ENCODE results near the gene UCK2.

UCK2 gene

DNA sequence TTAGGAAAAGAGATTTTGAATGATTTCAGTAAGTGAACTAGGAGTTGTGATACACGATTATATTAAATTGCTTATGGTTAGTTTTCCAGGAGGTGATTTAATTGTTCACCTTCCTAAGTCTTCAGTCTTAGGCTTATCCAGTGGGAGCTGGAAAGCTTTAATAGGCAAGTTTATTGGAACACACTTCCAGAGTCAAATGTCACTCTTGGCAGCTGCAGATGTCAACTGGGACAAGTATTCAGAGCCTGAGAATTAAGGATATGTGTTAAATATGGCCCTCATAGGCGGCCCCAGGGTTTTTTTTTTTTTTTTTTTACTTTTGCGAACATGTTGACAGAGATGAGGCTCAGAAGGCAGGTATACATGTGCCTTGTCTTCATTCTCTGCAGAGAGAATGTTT is 29.2 kb downstream of the UCK2 start:
- DNase-seq, result no peak

DNA sequence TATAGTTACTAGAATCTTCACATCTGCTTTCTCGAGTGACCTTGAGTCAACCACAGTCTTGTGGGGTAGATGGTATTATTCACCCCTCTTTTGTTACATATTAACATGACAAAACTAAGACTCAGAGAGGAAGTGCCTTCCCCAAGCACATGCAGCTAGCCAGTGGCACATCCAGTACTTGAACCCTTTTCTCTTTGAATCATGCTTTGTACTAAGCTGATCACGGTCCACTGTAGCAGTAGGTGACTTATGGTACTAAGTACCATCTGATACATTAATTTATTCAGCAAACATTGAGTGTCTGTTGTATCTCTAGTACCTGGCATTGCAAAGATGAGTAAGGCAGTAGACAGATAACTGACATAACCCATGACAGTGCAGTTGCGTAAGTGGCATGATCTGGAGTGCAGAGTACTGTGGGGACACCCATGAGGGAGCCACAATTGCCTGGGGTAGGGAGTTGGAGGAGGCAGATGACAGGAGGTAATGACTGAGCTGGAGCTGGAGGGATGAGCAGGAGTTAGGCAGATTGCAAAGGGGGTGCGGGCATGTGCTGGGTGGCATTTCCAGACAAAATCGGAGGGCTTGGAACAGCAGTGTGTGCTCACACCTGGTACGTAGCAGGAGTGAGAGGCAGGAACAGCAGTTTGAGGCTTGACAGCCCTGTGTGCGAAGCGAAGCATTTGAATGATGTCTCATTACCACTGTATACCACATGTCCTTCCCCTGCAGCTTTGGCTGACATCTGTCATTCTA is 29.8 kb downstream of the UCK2 start:
- DNase-seq, result no peak

DNA sequence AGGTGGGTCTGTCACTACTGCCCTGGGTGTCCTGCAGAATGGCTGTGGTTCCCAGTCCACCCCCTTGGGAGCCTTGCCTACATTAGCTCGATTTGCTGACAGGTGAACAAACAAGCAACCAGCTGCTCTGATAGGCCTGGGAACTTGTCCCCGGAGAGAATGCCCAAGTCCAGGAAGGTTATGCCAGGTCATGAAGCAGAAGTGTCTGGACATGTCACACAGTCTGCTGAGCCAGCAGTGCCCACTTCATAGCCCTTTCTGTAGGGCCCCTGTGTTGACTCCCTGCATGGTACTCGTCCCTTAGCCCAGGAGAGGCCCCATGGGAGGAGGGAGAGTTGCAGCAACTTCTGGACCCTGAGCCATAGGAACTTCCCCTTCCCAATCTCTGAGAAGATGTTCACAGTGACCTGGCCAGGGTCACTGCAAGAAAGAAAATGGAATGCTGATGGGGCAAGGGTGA is 31.0 kb downstream of the UCK2 start:
- DNase-seq, result no peak

DNA sequence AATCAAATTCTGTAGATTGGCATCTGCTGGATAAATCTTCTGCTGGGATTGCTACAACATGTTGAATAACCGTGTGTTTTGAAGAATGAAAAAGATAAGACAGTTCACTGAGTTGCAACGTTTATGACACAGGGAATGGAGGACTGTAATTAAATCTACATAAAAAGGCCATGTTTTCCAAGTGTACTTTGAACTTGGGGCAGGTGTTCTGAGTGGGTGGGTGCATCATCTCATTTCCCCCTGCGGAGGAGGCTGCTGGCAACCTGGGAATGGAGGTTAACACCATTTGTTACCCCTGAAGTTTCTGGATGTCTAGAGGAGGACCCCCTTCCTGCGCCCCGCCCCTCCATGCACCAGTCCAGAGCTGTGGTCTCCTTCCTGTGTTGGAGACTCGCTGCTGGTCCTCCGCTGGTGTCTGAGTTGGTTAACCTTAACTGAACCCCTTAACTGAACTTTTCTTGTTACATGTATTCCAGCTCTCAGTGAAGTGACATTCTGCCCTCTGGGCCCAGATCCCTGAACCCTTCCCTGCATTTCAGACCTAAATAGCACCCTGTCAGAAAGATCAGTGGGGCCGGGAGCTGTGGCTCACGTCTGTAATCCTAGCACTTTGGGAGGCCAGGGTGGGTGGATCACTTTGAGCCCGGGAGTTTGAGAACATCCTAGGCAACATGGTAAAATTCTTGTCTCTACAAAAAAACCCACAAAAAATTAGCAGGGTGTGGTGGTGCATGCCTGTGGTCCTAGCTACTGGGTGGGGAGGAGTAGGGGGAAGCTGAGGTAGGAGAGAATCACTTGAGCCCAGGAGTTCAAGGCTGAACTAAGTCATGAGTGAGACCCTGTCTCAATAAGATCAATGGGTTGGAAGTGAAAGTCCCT is 31.8 kb downstream of the UCK2 start:
- DNase-seq, result no peak

DNA sequence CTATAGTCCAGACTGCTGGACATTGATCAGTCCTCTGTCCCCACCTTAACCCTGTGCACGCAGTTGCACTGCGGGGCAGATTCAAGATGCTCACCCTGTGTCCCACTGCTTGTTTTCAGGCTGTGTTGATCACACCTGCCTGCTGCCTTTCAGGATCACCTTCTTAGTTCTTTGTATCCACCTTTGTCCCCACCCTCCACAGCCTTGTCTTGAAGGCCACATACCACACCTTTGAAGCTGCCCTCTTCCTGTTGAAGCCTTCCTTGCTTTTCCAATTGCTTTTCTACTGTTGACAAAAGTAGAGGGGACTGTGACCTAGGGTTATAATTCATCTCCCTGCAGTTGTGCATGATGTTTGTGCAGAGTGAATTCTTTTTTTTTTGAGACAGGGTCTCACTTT is 32.7 kb downstream of the UCK2 start:
- no peak for DNase-seq

DNA sequence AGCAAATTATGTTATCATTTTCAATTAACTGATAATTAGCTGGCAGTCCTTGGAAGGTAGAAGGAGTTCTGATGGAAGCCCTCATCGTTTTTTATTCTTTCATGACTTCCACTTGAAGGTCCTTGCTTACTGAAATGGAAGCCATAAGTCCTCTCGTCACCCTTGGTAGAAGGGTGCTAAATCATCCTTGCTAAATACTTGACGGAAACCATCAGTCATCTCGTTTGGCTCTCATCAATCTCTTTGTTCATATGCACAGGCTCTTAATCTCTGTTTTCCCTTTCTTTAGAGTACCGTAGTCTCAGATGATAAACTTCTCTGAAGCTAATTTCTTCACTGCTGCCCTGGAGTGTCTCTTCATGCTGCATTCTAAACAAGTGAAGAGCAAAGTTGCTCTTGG is 34.5 kb downstream of the UCK2 start:
- DNase-seq, result no peak

DNA sequence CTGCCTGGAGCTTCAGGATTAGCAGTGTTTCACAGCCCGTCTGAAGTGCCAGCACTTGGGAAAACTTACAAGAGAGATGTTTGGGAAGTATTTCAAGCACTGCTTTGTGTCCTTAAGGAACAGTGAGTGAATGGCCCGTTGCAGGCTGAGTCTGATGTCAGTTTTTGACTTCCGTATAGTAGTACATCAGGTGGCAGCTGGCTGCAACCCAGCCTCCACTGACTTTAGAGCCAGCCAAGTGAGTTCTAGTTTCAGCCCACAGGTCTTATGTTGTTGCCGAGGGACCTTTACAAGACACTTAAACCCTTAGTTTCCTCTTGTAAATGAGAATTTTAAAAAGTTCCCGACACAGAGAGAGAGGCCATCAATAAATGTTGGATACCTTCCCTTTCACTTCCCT is 35.0 kb downstream of the UCK2 start:
- no peak for DNase-seq

DNA sequence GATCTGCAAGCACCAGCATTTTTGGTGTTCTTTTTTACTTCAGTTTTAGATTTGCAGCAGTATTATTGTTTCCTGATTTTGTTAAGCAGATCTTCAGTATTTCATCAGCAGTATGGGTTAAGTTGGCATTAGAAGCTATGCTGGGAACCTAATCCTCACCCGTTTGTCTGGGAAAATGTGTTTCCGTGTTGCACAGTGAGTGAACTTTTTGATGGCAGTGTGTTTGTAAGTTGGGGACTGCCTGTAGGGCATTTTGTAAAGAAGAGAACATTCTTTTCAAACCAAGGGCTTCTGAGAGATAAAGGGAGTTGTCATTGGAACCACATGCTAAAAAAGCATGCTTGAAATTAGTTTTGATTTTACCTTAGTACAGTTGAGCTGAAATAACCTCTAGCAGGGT is 35.9 kb downstream of the UCK2 start:
- DNase-seq, result no peak

DNA sequence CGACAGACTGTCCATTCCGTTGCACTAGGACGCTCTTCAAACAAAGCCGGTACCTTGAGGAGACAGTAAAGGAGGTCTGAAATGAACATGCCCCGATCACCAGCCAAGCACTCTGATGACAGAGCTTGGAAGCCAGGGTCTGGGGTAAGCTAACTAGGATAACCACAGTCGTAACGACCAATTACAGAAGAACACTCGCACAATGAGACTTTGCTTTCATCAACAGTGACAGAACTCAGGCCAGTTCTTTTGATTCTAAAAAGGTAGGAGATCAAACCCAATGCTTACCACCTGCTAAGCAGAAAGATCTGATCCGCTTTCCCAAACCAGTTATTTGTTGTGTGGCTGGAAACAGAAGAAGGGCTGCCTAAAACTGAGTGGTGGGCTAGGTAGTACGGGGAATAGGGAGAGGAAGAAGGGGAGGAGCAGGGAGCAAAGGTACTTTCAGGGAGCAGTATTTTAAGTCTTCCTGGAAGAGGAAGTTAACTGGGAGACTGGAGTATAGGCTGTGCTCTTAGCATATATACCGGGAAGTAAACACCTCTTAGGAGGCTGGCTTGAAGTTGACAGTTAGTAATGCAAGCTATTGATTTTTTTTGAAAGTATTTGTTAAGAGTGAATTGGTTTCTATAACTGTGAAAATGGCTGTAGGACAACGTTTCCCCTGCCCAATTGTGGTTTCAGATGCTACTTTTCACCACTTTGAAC is 38.4 kb downstream of the UCK2 start:
- DNase-seq, result no peak

DNA sequence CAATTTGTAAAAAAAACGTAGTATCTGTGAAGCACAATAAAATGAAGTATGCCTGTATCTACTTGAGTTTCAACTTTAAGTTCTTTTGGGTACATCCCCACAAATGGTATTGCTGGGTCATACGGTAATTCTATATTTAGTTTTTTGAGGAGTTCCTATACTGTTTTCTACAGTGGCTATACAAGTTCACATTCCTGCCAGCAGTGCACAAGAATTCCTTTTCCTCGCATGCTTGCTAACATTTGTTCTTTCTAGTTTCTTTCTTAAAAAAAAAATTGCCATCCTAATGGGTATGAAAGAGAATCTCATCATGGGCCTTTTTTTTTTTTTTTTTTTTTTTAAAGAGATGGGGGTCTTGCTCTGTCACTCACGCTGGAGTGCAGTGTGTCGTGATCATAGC is 41.9 kb downstream of the UCK2 start:
- no peak for DNase-seq

DNA sequence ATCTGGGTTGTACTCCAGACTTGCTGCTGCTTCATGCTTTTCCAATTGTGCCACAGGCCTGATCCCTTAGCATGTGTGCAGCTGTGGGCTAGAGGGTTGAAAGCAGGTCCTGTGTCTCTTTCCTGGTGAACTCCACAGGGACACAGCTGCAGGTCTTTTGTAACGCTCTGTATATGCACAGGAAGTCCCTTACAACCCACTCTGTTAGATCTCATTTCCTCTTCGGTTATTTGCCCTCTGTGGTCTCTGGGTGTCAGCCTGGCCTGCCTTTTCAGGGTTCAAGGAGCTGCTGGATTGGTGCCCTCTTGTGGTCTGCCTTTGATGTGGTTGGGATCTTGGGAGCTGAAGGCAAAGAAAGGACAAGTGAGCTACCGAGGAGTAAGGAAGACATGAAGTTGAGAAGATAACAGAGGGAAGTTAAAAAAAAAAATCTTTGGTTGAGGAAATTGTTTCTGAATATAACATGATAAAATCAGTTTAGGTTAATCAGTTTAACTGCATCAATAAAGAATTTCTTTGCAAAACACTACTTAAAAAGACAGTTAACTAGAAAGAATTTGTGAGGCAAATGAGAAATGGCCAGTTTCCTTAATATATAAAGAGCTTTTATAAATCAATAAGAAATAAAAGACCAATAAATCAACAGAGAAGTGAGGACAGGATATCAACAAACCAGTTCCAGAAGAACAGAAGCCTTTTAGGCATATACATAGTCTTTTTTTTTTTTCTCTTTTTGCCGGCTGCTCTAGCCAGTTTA is 44.1 kb downstream of the UCK2 start:
- DNase-seq, result no peak

DNA sequence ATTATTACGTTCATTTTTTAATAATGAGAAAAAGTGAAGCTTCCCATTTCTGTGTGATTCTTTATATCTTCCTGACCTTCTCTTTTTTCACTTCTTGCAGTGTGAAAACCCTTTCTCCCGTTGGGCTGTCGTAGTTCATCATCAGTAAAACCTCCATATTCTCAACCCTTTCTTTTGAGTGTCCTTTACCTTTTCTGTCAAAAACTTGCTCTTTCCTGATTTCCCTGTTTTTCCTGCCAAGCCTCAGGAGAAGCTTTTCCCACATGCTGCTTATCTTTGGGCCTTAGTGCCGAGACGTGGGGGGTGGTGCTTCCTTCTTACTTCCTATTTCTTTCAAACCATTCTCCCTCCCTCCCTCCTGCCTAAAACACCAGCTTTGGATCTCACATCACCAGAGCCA is 46.1 kb downstream of the UCK2 start:
- DNase-seq, result no peak

DNA sequence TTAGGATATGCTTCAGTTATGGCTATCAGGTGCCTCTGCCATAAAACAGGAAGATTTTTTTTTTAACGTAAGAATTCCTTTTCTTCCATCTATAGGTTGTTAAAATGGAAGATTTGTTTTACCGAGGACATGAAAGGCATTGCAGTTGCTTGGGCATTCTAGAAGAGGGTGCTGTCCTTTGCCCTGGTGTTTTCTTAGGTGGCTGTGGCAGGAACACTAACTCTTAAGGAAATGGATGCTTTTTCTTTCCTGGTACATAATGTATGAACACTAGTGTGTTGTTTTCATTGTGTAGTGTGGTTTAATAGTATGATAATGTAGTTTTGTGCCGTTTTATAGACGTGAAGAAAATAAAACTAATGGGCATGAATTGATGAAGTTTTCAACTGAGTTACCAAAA is 47.2 kb downstream of the UCK2 start:
- no peak for DNase-seq

DNA sequence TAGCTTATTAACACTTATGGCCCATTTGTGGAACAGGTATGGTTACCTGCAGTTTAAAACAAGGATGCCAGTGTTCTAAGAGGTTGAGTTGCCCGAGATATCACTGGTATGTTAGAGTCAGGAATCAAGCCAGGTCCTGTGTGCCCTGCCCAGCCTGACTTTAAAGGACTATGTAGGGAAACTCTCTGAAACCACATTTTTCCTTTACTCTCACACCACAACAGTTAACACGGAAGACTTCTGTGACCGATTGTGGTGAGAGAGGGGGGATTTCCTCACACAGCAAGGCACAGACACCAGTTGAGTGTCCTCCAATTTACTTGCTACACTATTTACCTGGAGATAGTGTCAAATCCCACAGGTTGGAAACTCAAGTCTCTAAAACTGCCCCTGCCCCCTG is 47.8 kb downstream of the UCK2 start:
- DNase-seq, result no peak

DNA sequence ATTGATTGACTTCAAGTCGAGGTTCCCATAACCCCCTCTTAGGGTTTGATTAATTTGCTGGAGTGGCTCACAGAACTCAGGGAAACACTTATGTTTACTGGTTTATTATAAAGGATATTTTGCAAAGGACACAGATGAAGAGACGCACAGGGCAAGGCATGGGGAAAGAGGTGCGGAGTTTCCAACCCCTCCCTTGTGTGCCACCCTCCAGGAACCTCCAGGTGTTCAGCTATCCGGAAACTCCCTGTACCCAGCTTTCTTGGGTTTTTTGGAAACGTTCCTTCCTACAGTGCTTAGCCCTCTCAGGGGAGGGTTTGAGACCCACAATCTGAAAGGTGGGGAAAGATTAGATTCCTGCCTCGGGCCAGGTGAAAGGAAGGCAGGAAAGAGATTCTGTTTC is 48.2 kb downstream of the UCK2 start:
- no peak for DNase-seq

DNA sequence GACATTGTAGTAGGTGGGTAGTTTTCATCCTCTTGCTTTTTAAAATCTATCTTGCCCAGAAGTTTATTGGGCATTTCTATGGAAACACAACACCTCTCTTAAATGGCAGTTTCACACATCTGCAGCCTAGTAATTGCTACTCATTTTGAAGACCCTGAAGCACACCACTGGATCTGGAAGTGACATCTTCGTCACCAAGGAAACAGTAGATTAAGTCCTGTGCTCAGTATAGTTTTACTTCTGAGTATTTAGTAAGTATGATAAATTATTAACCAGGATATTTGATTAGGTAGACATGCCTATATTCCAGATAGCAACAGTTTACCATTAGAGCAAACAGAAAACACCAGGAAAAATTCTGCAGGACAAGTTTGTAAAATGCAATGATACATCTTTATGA is 48.7 kb downstream of the UCK2 start:
- no peak for DNase-seq

DNA sequence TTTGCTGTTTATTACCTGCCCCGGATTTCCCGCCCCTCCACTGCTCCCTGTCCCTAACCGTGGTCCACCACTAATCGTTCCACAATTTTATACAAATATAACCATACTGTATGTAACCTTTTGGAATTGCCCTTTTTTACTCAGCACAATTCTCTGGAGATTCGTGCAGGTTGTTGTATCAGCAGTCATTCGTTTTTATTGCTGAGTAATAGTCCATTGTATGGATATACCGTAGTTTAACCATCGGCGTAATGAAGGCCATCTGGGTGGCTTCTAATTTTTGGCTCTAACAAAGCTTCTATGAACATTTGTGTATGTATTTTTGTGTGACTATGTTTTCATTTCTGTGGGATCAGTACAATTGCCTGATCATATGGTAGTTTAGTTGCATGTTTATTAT is 50.0 kb downstream of the UCK2 start:
- DNase-seq, result no peak

DNA sequence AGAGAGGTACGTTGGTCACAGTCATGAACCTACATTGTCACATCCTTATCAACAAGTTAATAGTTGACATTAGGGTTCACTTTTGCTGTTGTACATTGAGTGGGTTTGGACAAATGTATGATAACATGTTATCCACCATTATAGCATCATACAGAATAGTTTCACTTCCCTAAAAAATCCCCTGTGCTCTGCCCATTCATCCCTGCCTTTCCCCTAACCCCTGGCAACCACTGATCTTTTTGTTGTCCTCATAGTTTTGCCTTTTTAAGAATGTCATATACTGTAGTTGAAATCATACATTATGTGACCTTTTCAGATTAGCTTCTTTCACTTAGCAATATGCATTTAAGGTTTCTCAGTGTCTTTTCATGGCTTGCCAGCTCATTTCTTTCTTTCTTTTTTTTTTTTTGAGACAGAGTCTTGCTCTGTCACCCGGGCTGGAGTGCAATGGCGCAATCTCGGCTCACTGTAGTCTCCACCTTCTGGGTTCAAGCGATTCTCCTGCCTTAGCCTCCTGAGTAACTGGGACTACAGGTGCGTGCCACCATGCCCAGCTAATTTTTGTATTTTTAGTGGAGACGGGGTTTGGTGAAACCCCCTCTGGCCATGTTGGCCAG is 50.6 kb downstream of the UCK2 start:
- DNase-seq, result no peak

DNA sequence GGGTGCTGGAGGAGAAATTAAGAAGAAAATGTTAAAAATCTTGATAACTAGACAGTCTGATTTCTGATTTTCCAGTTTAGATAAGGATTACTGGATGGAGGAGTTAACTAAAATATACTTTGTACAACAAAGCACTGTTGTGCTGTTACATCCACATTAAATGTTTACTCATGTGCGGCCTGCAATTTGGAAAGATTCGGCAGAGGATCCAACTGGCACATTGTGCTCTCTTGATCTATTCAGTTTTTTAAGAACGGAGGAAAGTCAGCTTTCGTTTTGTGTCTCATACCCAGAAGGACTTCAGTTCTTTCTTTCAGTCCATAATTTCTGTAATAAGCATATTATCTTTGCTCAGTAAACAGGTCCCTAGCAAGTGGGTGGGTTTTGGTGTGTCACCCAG is 52.5 kb downstream of the UCK2 start:
- no peak for DNase-seq

DNA sequence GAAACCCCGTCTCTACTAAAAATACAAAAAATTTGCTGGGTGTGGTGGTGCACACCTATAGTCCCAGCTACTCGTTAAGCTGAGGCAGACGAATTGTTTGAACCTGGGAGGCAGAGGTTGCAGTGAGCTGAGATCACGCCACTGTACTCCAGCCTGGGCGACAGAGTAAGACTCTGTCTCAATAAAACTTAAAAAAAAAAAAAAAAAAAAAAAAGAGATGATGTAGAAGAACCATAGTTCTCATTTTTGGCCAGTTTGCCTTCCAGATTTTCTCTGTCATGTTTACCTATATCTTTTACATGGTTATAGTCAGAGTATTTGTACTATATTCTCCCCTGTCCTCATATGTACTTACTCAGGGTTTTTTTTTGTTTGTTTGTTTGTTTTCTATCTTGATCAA is 53.6 kb downstream of the UCK2 start:
- DNase-seq, result no peak

DNA sequence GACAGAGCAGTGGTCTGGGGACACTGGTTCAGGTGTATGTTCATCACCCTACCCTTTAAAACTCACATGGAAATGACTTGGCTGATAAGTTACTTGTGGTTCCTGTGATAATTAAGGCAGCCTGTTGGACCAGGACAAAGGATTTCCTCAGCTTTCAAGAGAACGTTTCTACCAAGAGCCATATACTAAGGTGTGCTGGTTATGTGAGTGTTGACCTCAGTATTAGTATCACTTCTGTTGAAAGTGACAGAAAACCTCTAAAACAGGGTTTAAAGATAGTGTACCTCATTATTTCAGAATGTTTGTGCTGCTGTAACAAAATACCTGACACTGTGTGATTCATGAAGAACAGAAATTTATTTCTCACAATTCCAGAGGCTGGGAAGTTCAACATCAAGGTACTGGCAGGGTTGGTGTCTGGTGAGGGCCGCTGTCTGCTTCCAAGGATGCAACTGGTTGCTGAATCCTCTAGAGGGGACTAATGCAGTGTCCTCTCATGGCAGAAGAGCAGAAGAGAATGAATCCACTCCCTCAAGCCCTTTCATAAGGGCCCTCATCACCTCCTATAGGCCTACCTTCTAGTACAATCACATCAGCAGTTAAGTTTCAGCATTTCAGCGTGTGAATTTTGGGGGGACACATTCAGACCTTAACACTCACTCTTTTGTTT is 54.9 kb downstream of the UCK2 start:
- no peak for DNase-seq

DNA sequence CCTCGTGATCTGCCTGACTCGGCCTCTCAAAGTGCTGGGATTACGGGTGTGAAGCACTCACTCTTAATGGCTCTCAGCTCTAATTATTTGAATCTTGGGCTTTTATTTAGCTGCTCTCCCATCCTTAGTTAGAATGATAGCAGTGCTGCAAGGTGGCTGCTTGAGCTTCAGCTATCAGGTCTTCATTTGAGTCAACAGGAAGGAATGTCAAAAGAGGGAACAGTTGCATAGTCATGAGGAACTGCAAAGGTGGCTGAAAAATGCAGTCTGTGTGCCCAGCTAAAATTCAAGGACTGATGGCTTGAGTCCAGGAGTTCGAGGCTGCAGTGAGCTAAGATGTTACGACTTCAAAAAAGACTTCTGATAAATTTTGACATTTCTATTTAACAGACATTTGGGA is 55.6 kb downstream of the UCK2 start:
- no peak for DNase-seq

Measured in stimulated activated CD4-positive, alpha-beta T cell treated with anti-CD3 and anti-CD28 coated beads, Interleukin-12 subunit alpha, Interleukin-12 subunit beta, amount 100 ng/mL, for 4 hours (primary cell).